ENCODE measurements around the gene COX5B.
A peak's percentile ranks its signal among the peaks of the same experiment; 100 is the strongest.
"Not testable (repeated sequence)": the region's sequence is repeated elsewhere in the genome, so short reads cannot be mapped to it uniquely, and the experiment has no call there.

COX5B gene

DNA sequence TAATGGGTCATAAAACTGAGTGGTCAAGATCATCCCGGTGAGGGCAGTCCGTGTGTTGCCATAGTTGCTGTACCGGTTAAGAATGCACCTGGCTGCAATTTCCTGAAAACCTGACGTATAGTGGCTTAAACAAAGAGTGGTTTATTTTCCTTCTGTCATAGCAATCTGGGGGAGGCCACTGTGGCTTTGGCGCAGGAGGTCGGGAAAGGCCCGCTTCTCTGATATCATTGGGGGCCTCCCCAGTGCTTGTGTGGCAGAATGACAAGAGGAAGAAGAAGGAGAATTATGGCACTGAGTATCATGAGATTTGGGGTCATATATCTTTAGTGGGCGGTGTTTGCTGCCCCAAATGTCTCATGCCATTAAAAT lies 28.0 kb downstream of the COX5B start:
- no peak for DNase-seq

DNA sequence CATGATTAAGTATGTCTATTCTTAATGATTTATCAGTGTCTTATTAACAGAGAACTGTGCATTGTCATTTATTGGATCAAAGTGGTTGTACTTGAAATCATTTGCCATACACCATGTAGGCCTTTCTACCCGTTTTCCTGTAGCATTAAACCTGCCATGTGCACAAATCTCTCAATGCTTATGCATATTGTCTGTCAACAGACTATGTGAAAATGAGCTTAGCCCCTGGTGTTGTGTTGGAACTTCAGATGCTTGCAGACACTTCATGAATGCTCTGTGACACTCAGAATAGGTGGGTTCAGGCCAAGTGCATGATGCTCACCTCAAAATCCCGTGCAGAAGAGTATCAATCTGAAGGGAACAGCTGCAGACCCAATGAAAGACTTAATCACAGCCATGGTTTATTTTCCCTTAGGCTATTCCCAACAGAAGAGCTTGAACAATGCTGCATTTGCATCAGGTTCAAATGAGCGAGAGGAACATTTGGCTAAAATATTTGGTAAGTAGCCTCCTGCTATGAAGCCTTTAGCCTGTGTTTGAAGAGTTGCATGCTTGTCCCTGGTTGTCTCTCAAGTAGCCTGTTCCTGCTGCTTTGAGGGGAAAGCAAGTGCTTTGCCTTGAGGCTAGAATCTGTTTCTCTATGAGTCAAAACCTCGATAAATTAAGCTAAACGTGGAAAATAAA lies 29.7 kb downstream of the COX5B start:
- DNase-seq: no peak

DNA sequence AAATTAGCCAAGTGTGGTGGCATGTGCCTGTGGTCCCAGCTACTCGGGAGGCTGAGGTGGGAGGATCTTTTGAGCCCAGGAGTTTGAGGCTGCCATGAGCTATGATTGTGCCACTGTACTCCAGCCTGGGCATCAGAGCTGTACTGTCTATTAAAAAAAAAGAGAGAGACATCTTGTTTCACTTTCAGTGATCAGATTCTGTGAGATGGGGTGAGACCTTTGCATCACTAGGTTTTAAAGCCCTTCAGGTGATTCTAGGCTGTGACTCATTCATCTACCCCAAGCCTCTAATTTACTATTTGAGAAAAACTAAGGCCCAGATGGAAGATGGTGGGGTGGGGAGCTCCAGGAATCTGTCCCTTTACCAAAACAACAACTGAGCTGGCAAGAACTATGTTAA lies 30.8 kb downstream of the COX5B start:
- DNase-seq: no peak

DNA sequence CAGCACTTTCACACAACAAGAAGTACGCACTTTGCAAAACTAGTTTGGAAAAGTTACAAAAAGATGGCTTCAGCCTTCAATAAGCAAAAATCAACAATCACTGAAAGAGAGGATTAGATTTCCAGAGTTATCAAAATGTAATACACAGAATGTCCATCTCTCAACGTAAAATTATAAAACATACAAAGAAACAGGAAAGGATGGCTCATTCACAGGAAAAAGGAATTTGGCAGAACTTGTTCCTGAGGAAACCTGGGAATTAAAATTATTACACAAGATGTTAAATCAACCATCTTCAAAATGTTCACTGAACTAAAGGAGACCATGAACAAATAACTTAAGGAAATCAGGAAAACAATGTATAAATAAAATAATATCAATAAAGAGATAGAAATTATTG lies 31.6 kb downstream of the COX5B start:
- DNase-seq: no peak

DNA sequence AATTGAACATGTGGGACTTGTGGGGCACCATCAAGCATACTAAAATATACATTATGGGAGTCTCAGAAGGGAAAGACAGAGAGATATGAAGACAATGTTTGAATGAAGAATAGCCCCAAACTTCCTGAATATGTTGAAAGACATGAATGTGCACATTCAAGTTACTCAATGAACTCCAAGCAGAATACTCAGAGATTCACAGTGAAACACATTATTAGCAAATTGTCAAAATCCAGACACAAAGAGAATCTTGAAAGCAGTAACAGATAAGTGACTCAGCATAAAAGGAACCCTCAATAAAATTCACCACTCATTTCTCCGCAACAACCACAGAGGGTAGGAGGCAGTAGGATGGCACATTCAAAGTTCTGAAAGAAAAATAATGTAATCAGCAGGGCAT lies 32.4 kb downstream of the COX5B start:
- no peak for DNase-seq

DNA sequence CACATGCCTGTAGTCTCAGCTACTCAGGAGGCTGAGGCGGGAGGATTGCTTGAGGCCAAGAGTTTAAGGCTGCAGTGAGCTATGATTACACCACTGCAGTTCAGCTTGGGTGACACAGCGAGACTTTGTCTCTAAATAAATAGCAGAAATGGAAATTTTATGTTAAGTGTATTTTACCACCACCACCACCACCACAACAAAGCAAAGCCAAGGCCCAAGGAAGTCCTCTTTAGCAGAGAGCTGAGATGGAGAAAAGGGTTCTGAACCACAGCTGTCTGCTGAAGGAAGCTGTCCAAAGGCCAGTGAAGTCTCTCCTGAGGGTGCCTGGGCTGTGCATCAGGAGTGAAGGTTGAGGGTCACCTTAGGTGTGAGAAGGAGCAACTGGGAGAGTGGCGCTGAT lies 41.4 kb downstream of the COX5B start:
- DNase-seq: not testable (repeated sequence)

DNA sequence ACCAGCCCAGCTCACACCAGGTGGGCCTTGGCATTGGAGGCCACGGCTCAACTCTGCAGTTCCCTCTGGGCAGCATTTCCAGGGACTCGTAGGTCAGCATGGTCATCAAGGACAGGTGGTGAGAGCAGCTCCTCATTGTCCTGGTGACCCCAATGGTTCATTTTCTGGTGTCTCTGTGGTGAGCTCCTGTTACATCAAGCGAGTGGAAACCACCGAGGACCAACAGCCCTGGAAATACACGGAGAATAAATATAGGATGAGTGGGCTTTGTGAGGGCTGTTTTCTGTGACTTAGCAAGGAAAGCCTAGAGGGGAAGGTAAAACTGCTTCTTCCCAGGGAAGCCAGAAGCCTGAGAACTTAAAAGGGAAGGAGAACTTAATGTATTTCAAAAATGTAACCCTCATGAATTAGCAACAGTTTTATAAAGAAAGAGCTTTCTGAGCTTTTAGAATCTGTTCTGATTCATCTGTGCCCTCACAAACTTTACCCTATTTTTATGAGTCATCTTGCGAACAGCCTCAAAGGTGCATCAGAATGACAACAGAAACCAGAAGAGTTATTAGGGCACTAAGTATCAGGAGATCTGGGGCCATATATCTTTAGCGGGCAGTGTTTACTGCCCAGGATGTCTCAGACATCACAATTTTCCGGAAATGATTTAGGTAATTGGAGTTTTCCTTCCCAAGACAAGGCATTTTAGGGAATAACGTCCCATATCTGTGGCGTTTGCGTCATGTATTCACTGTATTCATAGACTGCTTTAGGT lies 42.4 kb downstream of the COX5B start:
- no peak for DNase-seq

DNA sequence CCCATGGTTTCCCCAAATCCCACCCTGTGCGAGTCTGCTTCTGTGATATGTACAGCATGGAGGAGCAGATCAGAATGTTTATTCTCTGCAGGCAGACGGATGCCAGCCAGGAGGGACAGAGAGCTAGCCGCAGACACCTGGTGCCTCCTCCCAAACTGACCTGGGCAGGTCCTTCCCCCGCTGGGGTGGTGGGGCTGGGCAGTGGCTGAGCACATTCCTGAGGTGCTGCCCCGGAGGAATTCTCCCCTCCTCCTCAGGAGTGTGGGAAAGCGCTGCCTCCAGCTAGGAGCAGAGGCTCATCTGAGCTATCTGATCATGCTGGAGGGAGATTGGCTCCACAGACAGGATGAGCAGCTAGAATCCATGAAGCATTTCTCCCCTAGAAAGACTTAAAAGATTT lies 45.3 kb downstream of the COX5B start:
- DNase-seq: no peak

DNA sequence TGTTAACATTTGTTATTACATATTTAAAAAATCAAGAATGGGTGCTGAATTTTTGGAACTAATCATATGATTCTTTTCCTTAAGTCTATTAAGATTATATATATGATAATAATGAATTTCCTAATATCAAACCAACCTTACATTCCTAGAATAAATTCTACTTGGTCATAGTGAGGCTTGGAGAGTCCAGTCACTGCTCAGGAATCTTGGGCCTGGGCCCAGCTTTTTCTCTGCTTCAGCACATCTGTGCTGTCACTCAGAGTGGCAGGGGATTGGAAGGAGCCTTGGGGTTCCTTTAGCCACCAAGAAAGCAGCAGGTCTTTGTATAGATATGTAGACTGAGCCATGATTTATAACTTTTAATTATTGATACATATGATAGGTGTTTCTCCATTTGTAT lies 47.6 kb downstream of the COX5B start:
- no peak for DNase-seq

DNA sequence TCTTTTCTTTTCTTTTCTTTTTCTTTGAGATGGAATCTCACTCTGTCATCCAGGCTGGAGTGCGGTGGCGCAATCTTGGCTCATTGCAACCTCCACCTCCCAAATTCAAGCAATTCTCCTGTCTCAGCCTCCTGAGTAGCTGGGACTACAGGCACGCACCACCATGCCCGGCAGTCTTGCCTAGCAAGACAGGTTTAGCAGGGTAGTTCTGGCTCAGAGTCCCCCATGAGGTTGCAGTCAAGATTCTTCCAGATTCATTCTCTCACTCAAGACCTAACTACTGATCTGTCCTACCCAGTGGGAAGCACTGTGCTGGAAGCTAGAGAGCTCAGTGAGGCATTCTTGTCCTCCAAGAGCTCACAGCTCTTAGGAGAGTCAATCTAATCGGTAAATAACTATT lies 49.9 kb downstream of the COX5B start:
- DNase-seq: no peak

DNA sequence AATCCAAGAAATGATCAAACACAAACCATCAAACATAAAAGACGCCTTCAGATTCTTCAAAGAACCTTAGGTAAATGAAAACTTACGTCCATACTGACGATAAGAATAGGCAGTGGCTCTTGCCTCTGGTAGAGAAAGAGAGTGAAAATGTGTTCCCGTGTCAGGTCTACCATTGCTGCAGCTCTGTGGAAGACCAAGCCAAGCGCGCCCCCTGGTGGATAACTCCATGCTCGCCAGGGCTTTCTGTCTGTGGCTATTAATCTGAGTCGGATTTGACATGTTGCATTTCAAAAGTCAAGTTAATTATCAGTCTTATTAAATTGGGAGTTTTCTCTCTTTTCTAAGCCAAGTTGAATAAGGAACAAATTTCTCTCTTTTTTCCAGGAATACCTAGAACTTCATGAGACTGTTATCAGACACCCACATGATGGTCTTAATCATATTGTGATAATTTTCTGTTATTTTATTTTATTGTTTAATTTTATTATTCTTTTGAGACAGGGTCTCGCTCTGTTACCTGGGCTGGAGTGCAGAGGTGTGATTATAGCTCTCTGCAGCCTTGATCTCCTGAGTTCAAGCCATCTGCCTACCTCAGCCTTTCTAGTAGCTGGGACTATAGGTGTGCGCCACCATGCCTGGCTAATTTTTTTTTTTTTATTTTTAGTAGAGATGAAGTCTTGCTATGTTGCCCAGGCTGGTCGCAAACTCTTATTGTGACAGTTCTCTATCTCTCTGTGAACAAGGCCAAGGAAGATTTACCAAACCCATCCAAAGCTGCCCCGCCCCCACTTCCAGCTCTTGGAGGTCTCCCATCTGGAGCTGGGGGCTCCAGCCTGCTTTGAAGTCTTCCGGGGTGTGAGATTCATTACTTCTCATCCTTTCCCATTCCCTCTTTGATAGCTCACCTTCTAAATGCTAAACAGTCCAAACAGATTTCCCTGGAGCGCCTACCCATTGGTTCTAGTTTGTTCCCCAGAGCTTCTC lies 51.7 kb downstream of the COX5B start:
- peak; percentile 98 for DNase-seq
